ENCODE results near the gene ESD. TPM values are rescaled to one million over a fixed set of nuclear protein-coding genes. Genes with fewer than 3 reads are reported as not detected.

Gene ESD
- total RNA-seq, 6 donors from 2014 or later = 29.3 to 103 (median 82.1) TPM

DNA sequence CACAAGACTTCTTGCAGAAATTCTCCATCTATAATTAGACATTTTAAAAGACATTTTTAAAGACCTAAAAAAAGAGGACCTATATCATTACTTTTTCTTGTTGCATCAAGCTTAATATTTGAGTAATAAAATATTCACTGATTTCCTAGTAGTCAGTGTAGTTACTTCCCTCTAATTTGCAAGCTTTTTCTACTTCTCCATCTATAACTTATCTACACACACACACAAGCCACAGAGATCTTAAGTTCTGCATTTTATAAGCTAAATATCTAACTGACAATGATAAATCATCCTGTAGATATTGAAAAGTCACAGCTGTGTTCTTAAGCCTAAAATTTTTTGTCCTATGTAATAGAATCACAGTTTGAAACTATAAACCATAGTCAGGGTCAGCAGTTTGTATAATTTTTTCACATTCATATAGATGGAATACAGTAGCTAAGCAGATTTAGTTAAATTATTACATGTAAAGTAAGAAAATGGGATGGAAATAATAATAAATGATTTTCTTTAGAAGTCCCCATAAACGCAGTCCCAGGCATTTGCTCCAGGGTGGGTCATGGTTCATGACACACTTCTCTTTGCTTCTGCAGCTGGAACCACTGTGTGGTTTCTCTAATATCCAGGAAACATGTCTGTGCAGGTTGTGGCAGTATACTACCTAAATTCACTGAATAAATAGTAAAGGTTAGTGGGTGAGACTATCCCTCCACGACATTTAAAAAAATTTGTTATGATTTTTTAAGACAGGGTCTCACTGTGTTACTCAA is 60.2 kb downstream of the ESD start:
- Histone ChIP-seq H3K27me3 (no peaks in the 10 kb centered on the region), H3K4me3 (no peak overlapping the region), H3K36me3 (peaks cover 0 to 81% (median 14%) of the 10 kb centered on the region in 4 donors), H3K4me1 (no peaks in the 10 kb centered on the region), H3K27ac (no peak overlapping the region), H3K9me3 (no peaks in the 10 kb centered on the region)
- ATAC-seq (ENCODE audit: low FRiP score in 2 of 2) (no peak), DNase-seq (no peak)
- WGBS, 2 donors = 65 to 66% methylated on average over 2 of the region's 2 CpGs
- TF ChIP-seq EP300 (IDR thresholded peaks at IDR 0.05) (no peak), POLR2A (IDR thresholded peaks at IDR 0.05) (no peak), POLR2AphosphoS5 (IDR thresholded peaks at IDR 0.05) (no peak)
- TF ChIP-seq, protein P1, sequence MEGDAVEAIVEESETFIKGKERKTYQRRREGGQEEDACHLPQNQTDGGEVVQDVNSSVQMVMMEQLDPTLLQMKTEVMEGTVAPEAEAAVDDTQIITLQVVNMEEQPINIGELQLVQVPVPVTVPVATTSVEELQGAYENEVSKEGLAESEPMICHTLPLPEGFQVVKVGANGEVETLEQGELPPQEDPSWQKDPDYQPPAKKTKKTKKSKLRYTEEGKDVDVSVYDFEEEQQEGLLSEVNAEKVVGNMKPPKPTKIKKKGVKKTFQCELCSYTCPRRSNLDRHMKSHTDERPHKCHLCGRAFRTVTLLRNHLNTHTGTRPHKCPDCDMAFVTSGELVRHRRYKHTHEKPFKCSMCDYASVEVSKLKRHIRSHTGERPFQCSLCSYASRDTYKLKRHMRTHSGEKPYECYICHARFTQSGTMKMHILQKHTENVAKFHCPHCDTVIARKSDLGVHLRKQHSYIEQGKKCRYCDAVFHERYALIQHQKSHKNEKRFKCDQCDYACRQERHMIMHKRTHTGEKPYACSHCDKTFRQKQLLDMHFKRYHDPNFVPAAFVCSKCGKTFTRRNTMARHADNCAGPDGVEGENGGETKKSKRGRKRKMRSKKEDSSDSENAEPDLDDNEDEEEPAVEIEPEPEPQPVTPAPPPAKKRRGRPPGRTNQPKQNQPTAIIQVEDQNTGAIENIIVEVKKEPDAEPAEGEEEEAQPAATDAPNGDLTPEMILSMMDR (IDR thresholded peaks at IDR 0.05) = no peak

DNA sequence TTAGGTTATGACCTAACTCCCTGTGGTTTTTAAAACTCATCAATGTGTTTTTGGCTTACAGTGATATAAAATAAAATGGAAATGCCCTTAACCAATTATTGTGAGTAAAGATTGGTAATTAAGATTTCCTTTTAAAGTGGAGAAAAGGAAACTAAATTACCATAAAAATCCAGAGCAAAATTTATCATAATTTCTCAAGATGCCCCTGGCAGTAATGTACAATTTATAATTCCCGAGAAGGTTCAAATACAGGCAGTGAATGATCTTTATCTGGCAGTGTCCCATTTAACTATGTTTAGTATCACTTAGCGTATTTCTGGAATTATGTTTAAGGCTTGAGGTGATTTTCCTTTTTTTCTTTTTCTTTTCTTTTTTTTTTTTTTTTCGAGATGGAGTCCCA is 61.5 kb downstream of the ESD start:
- no peak overlapping the region for H3K4me3 ChIP-seq
- no peak overlapping the region for H3K27ac ChIP-seq
- WGBS, 2 donors = 71 to 93% methylated on average over 3 of the region's 3 CpGs
- TF ChIP-seq POLR2AphosphoS5 (IDR thresholded peaks at IDR 0.05) = no peak
- no peak for TF ChIP-seq EP300 (IDR thresholded peaks at IDR 0.05)
- TF ChIP-seq, protein P1 (IDR thresholded peaks at IDR 0.05) = no peak
- no peak for TF ChIP-seq POLR2A (IDR thresholded peaks at IDR 0.05)
- no peaks in the 10 kb centered on the region for H3K27me3 ChIP-seq
- H3K4me1 ChIP-seq = no peaks in the 10 kb centered on the region
- no peaks in the 10 kb centered on the region for H3K9me3 ChIP-seq
- no peak for ATAC-seq (ENCODE audit: low FRiP score in 2 of 2)
- H3K36me3 ChIP-seq = peaks cover 0 to 81% (median 14%) of the 10 kb centered on the region in 4 donors
- no peak for DNase-seq

DNA sequence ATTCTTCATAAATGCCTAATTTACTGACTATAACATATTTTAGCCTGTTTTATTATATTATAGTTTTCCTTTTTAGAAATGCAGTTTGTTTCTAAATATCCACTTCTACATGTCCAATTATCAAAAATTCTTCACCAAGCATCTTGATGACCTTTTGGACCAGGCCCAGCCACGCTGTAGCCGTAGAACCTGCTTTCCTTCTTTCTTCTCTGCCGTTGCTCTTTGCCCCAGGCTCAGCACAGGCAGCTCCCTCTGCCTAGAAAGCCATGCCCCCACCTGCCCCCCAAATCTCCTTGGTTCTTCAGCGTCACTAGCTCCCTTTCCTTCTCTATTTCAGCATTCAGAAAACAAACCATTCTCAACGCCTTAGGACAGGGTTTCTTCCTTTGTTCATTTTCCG is 65.4 kb downstream of the ESD start:
- H3K9me3 ChIP-seq = no peaks in the 10 kb centered on the region
- DNase-seq (no peak), ATAC-seq (ENCODE audit: low FRiP score in 2 of 2) (no peak)
- H3K27ac ChIP-seq = no peak overlapping the region
- H3K4me3 ChIP-seq = no peak overlapping the region
- WGBS, 2 donors = 87 to 93% methylated on average over 6 of the region's 6 CpGs
- no peaks in the 10 kb centered on the region for H3K27me3 ChIP-seq
- TF ChIP-seq EP300 (IDR thresholded peaks at IDR 0.05) (no peak), POLR2AphosphoS5 (IDR thresholded peaks at IDR 0.05) (no peak), POLR2A (IDR thresholded peaks at IDR 0.05) (no peak)
- TF ChIP-seq, protein P1 (IDR thresholded peaks at IDR 0.05) = no peak
- H3K36me3 ChIP-seq = peaks cover 6 to 94% (median 29%) of the 10 kb centered on the region in 4 donors
- no peaks in the 10 kb centered on the region for H3K4me1 ChIP-seq

DNA sequence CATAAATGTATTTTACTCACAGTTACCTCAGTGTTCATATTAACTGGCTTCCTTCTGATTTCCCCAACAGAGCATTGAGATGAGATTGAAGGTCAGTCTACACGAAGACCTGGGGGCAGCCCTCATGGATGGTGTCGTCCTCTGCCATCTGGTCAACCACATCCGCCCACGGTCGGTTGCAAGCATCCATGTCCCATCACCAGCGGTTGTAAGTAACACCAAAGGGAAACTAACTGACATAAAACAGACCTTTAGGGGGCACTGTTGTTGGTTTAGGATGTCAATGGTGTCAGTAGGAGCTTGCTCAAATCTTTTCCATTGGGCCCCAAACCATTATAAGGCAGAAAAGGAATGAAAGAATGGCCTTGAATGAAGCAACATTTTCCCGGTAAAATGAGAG is 68.2 kb downstream of the ESD start:
- H3K27ac ChIP-seq = no peak overlapping the region
- 88 to 92% methylated on average over 7 of the region's 7 CpGs for WGBS, 2 donors
- TF ChIP-seq POLR2AphosphoS5 (IDR thresholded peaks at IDR 0.05) (no peak), POLR2A (IDR thresholded peaks at IDR 0.05) (no peak), EP300 (IDR thresholded peaks at IDR 0.05) (no peak)
- TF ChIP-seq, protein P1 (IDR thresholded peaks at IDR 0.05) = no peak
- peaks cover 6 to 98% (median 42%) of the 10 kb centered on the region in 4 donors for H3K36me3 ChIP-seq
- DNase-seq = no peak
- no peaks in the 10 kb centered on the region for H3K27me3 ChIP-seq
- H3K9me3 ChIP-seq = no peaks in the 10 kb centered on the region
- ATAC-seq (ENCODE audit: low FRiP score in 2 of 2) = no peak
- no peaks in the 10 kb centered on the region for H3K4me1 ChIP-seq
- no peak overlapping the region for H3K4me3 ChIP-seq

DNA sequence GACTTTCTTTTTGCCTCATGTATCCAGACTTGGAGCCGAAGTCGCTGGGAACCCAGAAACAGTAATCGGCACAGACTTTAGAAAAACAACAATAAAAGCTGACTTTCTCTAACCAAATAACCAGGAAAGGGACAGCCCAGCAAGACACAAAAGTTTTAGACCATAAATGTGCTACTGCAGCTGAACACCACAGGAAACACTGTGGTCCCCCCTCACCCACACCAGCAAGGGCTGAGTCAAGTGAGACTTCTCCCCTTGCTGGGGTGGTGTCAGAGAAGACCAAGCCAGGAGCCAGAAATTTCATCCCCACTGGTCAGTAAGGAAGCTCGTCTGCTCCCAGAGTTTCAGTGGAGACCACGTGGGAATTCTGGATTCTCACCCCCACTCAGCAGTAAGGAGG is 70.6 kb downstream of the ESD start:
- Histone ChIP-seq H3K27ac (no peak overlapping the region), H3K4me3 (no peak overlapping the region), H3K9me3 (no peaks in the 10 kb centered on the region), H3K36me3 (peaks cover 6 to 82% (median 38%) of the 10 kb centered on the region in 4 donors), H3K27me3 (no peaks in the 10 kb centered on the region), H3K4me1 (no peaks in the 10 kb centered on the region)
- ATAC-seq (ENCODE audit: low FRiP score in 2 of 2) (no peak), DNase-seq (no peak)
- WGBS, 2 donors = 86 to 93% methylated on average over 5 of the region's 5 CpGs
- TF ChIP-seq POLR2A (IDR thresholded peaks at IDR 0.05) (no peak), EP300 (IDR thresholded peaks at IDR 0.05) (no peak), POLR2AphosphoS5 (IDR thresholded peaks at IDR 0.05) (no peak)
- TF ChIP-seq, protein P1 (IDR thresholded peaks at IDR 0.05) = no peak
